Measurements from ENCODE around the gene NCK1. TPM values are rescaled to one million over a fixed set of nuclear protein-coding genes. Genes with fewer than 3 reads are reported as not detected.
A peak's percentile ranks its signal among the peaks of the same experiment; 100 is the strongest.

NCK1 gene
- total RNA-seq, 1 experiment from 2014 or later: 25.6 TPM

GRCh38 chr3:136955813-136956212, 93.8 kb downstream of the NCK1 start (continued):
- TF ChIP-seq, protein P1, sequence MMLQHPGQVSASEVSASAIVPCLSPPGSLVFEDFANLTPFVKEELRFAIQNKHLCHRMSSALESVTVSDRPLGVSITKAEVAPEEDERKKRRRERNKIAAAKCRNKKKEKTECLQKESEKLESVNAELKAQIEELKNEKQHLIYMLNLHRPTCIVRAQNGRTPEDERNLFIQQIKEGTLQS (IDR thresholded peaks at IDR 0.05): no peak
- TF ChIP-seq SIN3A (IDR thresholded peaks at IDR 0.05; ENCODE audit: low read depth): 0 out of 2 replicates have a peak, but pooled peaks have one; percentile 11

- intact Hi-C loops (cut with micrococcal nuclease): loop anchor here (5.0 kb wide), 1 partner anchor 95 kb away; the partner anchor contains the start of gene NCK1
- CTCF ChIA-PET: interaction anchor here (0.8 to 2.7 kb wide), 4 partner anchors 57 to 882 kb away, joined by 3 to 9 read pairs (median 6); partner anchors contain the start of gene STAG1
- no peak overlapping the region for H3K4me3 ChIP-seq (replicated peaks in 1 of 2; ENCODE audit: low read depth in 1 of 2, low read length in 2 of 2)
- H3K9me2 ChIP-seq (ENCODE audit: insufficient read depth): no peaks in the 10 kb centered on the region
- no peak for ATAC-seq
- peaks cover 44 to 67% of the 10 kb centered on the region in 2 experiments for H3K4me1 ChIP-seq (ENCODE audit: control insufficient read depth in 1 of 2, insufficient read depth in 2 of 2, low read length in 2 of 2)
- H3K79me2 ChIP-seq (ENCODE audit: insufficient read depth, low read length): no peaks in the 10 kb centered on the region
- no peaks in the 10 kb centered on the region for H3K27me3 ChIP-seq (ENCODE audit: insufficient read depth, low read length)
- POLR2A ChIA-PET: interaction anchor here (0.9 to 1.1 kb wide), 2 partner anchors 95 to 204 kb away, joined by 4 to 8 read pairs; partner anchors contain the start of genes NCK1 and STAG1
- no peaks in the 10 kb centered on the region for H3K9me3 ChIP-seq (ENCODE audit: control insufficient read depth in 1 of 2, insufficient read depth in 1 of 2, low read depth in 1 of 2, low read length in 2 of 2)
- H3K36me3 ChIP-seq (ENCODE audit: control insufficient read depth in 1 of 2, insufficient read depth in 2 of 2, low read length in 2 of 2): no peaks in the 10 kb centered on the region
- H3K4me2 ChIP-seq (ENCODE audit: low read length): no peak overlapping the region
- DNase-seq (ENCODE audit: low read depth, low spot score): no peak
- BruUV-seq (replicated peaks): no TSS peak
- H3K27ac ChIP-seq (ENCODE audit: low read depth, low read length): no peak overlapping the region
- RAD21 ChIA-PET (ENCODE audit: low non-redundant PET in 1 of 2, low total read pairs in 2 of 2, uncharacterized antibody in 2 of 2, unreplicated experiment in 2 of 2): no interaction called here
- H4K20me1 ChIP-seq (ENCODE audit: insufficient read depth): no peaks in the 10 kb centered on the region
- TF ChIP-seq POLR2AphosphoS5 (IDR thresholded peaks at IDR 0.05; ENCODE audit: low read depth, low read length) (no peak), POLR2A (IDR thresholded peaks at IDR 0.05; ENCODE audit: borderline replicate concordance, extremely low read depth, insufficient read depth, insufficient read length) (no peak), JUND (IDR thresholded peaks at IDR 0.05) (no peak), REST (IDR thresholded peaks at IDR 0.05; ENCODE audit: low read depth) (no peak), EZH2 (IDR thresholded peaks at IDR 0.05) (no peak), EGR1 (IDR thresholded peaks at IDR 0.05; ENCODE audit: low read depth) (no peak)
- TF ChIP-seq, protein P2, sequence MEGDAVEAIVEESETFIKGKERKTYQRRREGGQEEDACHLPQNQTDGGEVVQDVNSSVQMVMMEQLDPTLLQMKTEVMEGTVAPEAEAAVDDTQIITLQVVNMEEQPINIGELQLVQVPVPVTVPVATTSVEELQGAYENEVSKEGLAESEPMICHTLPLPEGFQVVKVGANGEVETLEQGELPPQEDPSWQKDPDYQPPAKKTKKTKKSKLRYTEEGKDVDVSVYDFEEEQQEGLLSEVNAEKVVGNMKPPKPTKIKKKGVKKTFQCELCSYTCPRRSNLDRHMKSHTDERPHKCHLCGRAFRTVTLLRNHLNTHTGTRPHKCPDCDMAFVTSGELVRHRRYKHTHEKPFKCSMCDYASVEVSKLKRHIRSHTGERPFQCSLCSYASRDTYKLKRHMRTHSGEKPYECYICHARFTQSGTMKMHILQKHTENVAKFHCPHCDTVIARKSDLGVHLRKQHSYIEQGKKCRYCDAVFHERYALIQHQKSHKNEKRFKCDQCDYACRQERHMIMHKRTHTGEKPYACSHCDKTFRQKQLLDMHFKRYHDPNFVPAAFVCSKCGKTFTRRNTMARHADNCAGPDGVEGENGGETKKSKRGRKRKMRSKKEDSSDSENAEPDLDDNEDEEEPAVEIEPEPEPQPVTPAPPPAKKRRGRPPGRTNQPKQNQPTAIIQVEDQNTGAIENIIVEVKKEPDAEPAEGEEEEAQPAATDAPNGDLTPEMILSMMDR (IDR thresholded peaks at IDR 0.05 in 2 of 3, conservative IDR thresholded peaks at IDR 0.05 in 1 of 3; ENCODE audit: borderline replicate concordance in 1 of 3, insufficient read depth in 1 of 3, low read depth in 2 of 3, low read length in 2 of 3): no peak
- no peak overlapping the region for H3K9ac ChIP-seq (ENCODE audit: low read length)
- H2AFZ ChIP-seq (ENCODE audit: low read depth, low read length, poor library complexity, severe bottlenecking): no peak overlapping the region
Observed at GRCh38 chr3:136956971-136957370, 95.0 kb downstream of the NCK1 start.
